ENCODE measurements around the gene SDR39U1. TPM values are rescaled to one million over a fixed set of nuclear protein-coding genes. Genes with fewer than 3 reads are reported as not detected.

SDR39U1 gene
- total RNA-seq, 4 donors from 2014 or later = 21.0 to 39.1 (median 30.2) TPM

DNA sequence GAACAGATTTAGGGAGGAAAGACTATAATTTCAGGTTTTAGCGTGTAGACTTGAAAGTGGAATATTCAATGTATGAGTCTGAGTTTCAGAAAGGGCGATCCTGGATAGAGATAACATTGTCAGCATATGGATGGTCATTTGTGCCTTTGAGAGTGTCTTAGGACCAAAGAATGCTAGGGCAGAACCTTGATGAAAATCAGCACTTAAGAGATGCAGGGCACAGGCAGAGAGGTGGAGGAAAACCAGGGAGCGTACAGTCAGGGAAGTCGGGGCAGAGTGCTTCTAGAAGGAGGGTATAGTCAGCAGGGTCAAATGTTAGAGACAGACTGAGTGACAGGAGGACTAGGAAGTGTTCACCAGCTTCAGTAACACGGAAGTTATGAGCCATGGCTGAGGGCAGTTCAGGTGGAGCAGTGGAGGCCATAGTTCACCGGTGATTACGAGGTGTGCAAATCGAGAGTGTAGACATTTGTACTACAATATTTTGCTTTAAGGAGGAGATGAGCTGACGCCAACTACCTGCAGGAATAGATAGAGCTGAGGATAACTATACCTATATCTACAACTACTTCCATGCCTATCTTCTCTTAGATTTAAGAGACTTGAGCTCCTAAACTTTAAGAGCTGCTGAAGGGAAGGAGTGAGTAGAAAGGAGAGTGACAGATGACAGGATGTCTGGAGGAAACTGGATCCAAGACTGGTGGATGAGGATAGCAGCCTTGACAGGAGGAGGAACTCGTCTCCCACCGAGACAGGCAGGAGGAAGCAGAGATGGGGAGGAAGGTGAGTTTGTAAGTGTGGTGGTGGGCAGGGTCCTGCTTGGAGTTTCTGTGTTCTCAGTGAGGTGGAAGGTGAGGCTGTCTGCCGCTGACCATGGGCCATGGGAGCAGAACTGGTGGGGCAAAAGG lies 19.6 kb downstream of the SDR39U1 start:
- TF ChIP-seq POLR2A (IDR thresholded peaks at IDR 0.05) = no peak
- TF ChIP-seq, protein P1, sequence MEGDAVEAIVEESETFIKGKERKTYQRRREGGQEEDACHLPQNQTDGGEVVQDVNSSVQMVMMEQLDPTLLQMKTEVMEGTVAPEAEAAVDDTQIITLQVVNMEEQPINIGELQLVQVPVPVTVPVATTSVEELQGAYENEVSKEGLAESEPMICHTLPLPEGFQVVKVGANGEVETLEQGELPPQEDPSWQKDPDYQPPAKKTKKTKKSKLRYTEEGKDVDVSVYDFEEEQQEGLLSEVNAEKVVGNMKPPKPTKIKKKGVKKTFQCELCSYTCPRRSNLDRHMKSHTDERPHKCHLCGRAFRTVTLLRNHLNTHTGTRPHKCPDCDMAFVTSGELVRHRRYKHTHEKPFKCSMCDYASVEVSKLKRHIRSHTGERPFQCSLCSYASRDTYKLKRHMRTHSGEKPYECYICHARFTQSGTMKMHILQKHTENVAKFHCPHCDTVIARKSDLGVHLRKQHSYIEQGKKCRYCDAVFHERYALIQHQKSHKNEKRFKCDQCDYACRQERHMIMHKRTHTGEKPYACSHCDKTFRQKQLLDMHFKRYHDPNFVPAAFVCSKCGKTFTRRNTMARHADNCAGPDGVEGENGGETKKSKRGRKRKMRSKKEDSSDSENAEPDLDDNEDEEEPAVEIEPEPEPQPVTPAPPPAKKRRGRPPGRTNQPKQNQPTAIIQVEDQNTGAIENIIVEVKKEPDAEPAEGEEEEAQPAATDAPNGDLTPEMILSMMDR (IDR thresholded peaks at IDR 0.05) = no peak
- no peak overlapping the region for H3K4me3 ChIP-seq (ENCODE audit: low read depth, poor library complexity, severe bottlenecking)
- no peak for DNase-seq (ENCODE audit: low spot score in 2 of 2)
- WGBS, 2 donors = 85 to 86% methylated on average over 12 of the region's 12 CpGs
- intact Hi-C loops (cut with DNase I; ENCODE audit: low total_unique reads) = no loop called here

DNA sequence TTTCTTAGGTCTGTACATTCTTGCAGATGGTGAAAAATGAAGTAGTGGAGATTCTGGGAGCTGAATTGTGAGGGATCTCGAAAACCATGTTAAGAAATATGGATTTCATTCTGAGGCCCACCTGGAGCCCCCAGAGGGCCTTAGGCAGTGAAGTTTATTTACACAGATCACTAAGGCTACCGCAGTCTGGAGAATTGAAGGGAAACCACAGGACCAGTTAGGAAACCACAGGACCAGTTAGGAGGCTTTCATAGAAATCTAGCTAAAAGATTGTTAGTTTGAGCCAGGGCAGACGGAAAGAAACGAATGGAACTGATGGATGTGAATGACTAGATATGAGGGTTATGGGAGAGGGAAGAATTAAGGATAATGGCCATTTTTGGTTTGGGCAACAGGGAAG lies 20.3 kb downstream of the SDR39U1 start:
- WGBS, 2 donors = 74 to 82% methylated on average over 4 of the region's 4 CpGs
- no peak for TF ChIP-seq POLR2A (IDR thresholded peaks at IDR 0.05)
- TF ChIP-seq, protein P1 (IDR thresholded peaks at IDR 0.05) = no peak
- intact Hi-C loops (cut with DNase I; ENCODE audit: low total_unique reads) = no loop called here
- H3K4me3 ChIP-seq (ENCODE audit: low read depth, poor library complexity, severe bottlenecking) = no peak overlapping the region
- DNase-seq (ENCODE audit: low spot score in 2 of 2) = peak in 1 of 2 donors; percentile 31

DNA sequence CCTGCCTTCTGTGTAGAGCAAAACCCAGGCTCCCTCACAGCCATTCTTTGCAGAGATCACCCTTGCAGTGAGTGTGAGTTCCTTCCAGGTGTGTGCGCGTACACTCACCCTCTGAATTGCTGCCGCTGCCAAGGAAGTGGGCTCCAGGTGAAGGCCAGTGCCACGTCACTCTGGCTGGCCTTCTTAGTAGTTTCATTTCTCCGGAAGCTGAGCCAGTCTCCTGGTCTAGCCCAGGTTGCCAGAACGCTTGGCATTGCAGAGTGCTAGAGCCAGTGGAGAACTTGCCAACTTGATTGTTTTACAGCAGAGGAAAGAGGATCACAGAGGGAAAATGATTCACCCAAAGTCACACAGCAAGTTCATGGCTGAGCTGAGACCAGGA lies 24.1 kb downstream of the SDR39U1 start:
- H3K4me3 ChIP-seq (ENCODE audit: low read depth, poor library complexity, severe bottlenecking) = no peak overlapping the region
- no peak for TF ChIP-seq POLR2A (IDR thresholded peaks at IDR 0.05)
- TF ChIP-seq, protein P1 (IDR thresholded peaks at IDR 0.05) = no peak
- peak in 1 of 2 donors; percentile 76 for DNase-seq (ENCODE audit: low spot score in 2 of 2)
- intact Hi-C loops (cut with DNase I; ENCODE audit: low total_unique reads) = no loop called here
- 26 to 42% methylated on average over 6 of the region's 6 CpGs for WGBS, 2 donors

DNA sequence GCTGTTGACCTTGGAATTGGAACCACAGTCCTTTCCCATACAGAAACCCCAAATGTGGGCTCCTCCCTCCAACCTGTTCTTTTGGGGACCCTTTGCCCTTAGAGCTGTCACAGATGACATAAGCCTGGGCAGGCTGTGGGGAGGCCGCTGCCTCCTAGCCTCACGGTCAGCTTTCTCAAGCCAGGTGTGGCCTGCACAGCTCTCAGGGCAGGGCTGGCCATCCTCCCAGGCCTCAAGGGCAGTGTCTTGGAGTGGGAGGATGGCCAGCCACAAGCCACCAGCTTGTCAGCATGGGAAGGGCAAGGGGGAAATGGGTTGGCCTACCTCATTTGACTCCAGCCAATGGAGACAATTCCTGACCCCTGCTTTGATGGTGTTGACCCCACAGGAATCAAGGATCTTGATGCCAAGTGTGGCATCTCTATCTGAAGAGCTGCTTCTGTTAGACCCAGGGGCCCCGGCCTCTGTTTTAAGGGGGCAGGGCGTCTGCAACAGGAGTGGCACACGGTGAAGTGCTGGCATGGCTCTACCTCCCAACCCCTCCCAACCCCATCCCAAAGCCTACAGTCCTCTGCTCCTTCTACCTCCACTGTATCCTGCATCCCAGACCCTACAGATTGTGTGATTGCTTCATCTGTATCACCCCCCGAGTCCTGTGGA lies 24.6 kb downstream of the SDR39U1 start:
- intact Hi-C loops (cut with DNase I; ENCODE audit: low total_unique reads) = no loop called here
- H3K4me3 ChIP-seq (ENCODE audit: low read depth, poor library complexity, severe bottlenecking) = no peak overlapping the region
- peak in 1 of 2 donors; percentile 59 for DNase-seq (ENCODE audit: low spot score in 2 of 2)
- no peak for TF ChIP-seq POLR2A (IDR thresholded peaks at IDR 0.05)
- TF ChIP-seq, protein P1 (IDR thresholded peaks at IDR 0.05) = no peak
- 58 to 67% methylated on average over 6 of the region's 6 CpGs for WGBS, 2 donors

DNA sequence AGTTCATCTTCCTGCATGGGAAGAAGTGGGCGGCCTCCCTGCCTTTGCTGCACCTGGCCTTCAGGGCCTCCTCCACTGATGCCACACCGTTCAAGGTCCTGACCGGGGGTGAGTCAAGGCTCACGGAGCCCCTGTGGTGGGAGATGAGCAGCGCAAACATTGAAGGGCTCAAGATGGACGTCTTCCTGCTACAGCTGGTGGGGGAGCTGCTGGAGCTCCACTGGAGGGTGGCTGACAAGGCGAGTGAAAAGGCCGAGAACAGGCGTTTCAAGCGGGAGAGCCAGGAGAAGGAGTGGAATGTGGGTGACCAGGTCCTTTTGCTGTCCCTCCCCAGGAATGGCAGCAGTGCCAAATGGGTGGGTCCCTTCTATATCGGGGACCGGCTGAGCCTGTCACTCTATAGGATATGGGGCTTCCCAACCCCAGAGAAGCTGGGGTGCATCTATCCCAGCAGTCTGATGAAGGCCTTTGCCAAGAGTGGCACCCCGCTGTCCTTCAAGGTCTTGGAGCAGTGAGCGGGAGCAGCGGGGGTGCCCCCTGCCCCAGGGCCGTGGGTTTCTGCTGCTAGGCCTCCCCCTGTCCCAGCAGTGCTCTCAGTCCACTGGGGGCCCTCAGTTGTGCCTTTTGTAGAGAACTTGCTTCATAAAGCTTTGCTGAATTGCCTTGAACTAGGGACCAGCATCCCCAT lies 25.5 kb downstream of the SDR39U1 start:
- H3K4me3 ChIP-seq (ENCODE audit: low read depth, poor library complexity, severe bottlenecking) = no peak overlapping the region
- peak in 1 of 2 donors; percentile 69 for DNase-seq (ENCODE audit: low spot score in 2 of 2)
- intact Hi-C loops (cut with DNase I; ENCODE audit: low total_unique reads) = no loop called here
- TF ChIP-seq POLR2A (IDR thresholded peaks at IDR 0.05) = no peak
- TF ChIP-seq, protein P1 (IDR thresholded peaks at IDR 0.05) = no peak
- 71 to 76% methylated on average over 14 to 16 of the region's 16 CpGs for WGBS, 2 donors

Data from lower leg skin (tissue), 4 donors.